ENCODE measurements around the gene CYP2S1.

CYP2S1 gene

GRCh38 chr19:41219924-41220567 is 27.0 kb downstream of the CYP2S1 start:
- Histone ChIP-seq H3K9ac (ENCODE audit: low read depth, low read length) (peak overlapping the region; percentile 53; the same call in 1 of the 2 replicates), H3K9me3 (ENCODE audit: insufficient read depth, low read depth, low read length) (no peaks in the 10 kb centered on the region), H3K27me3 (ENCODE audit: insufficient read depth, low read length) (no peaks in the 10 kb centered on the region), H3K4me1 (ENCODE audit: insufficient read depth, low read length) (peaks cover 16% of the 10 kb centered on the region; the same call in 1 of the 2 replicates), H3K27ac (ENCODE audit: low read depth, low read length) (peak overlapping the region; percentile 6; the same call in 1 of the 2 replicates), H3K4me3 (ENCODE audit: low read length) (peak overlapping the region; percentile 81), H3K36me3 (ENCODE audit: insufficient read depth, low read length) (peaks cover 19% of the 10 kb centered on the region)
- 19% methylated on average over 16 of the region's 16 CpGs for WGBS

- WGBS, result 93% methylated on average over 9 of the region's 9 CpGs
- peak overlapping the region; percentile 81; the same call in 1 of the 2 replicates for H3K4me3 ChIP-seq (ENCODE audit: low read length)
- H3K36me3 ChIP-seq (ENCODE audit: insufficient read depth, low read length), result peaks cover 19% of the 10 kb centered on the region
- no peak overlapping the region for H3K9ac ChIP-seq (ENCODE audit: low read depth, low read length)
- H3K4me1 ChIP-seq (ENCODE audit: insufficient read depth, low read length), result peaks cover 23% of the 10 kb centered on the region; the same call in 1 of the 2 replicates
- H3K27ac ChIP-seq (ENCODE audit: low read depth, low read length), result no peak overlapping the region
- no peaks in the 10 kb centered on the region for H3K9me3 ChIP-seq (ENCODE audit: insufficient read depth, low read depth, low read length)
- H3K27me3 ChIP-seq (ENCODE audit: insufficient read depth, low read length), result no peaks in the 10 kb centered on the region
Observed at GRCh38 chr19:41220811-41221210, 27.8 kb downstream of the CYP2S1 start.

- no peak overlapping the region for H3K27ac ChIP-seq (ENCODE audit: low read depth, low read length)
Observed at GRCh38 chr19:41221514-41222205, 28.6 kb downstream of the CYP2S1 start.

GRCh38 chr19:41222240-41222639 is 29.2 kb downstream of the CYP2S1 start:
- WGBS, result 91% methylated on average over 9 of the region's 10 CpGs
- H3K4me1 ChIP-seq (ENCODE audit: insufficient read depth, low read length), result peaks cover 33% of the 10 kb centered on the region

More at GRCh38 chr19:41221514-41222205, 28.6 kb downstream of the CYP2S1 start:
- H3K4me3 ChIP-seq (ENCODE audit: low read length), result no peak overlapping the region
- H3K9ac ChIP-seq (ENCODE audit: low read depth, low read length), result no peak overlapping the region
- no peaks in the 10 kb centered on the region for H3K9me3 ChIP-seq (ENCODE audit: insufficient read depth, low read depth, low read length)
- peaks cover 28% of the 10 kb centered on the region for H3K4me1 ChIP-seq (ENCODE audit: insufficient read depth, low read length)
- H3K36me3 ChIP-seq (ENCODE audit: insufficient read depth, low read length), result peaks cover 19% of the 10 kb centered on the region
- H3K27me3 ChIP-seq (ENCODE audit: insufficient read depth, low read length), result no peaks in the 10 kb centered on the region
- WGBS, result 92% methylated on average over 20 of the region's 20 CpGs

GRCh38 chr19:41223431-41224234 is 30.6 kb downstream of the CYP2S1 start:
- Histone ChIP-seq H3K27me3 (ENCODE audit: insufficient read depth, low read length) (no peaks in the 10 kb centered on the region), H3K9me3 (ENCODE audit: insufficient read depth, low read depth, low read length) (no peaks in the 10 kb centered on the region), H3K4me1 (ENCODE audit: insufficient read depth, low read length) (peaks cover 29% of the 10 kb centered on the region), H3K27ac (ENCODE audit: low read depth, low read length) (peak overlapping the region; percentile 60), H3K9ac (ENCODE audit: low read depth, low read length) (peak overlapping the region; percentile 44; the same call in 1 of the 2 replicates), H3K36me3 (ENCODE audit: insufficient read depth, low read length) (peaks cover 19% of the 10 kb centered on the region), H3K4me3 (ENCODE audit: low read length) (no peak overlapping the region; the same call in 1 of the 2 replicates)
- WGBS, result 66% methylated on average over 8 of the region's 8 CpGs

More at GRCh38 chr19:41222240-41222639, 29.2 kb downstream of the CYP2S1 start:
- Histone ChIP-seq H3K4me3 (ENCODE audit: low read length) (no peak overlapping the region), H3K9ac (ENCODE audit: low read depth, low read length) (no peak overlapping the region), H3K36me3 (ENCODE audit: insufficient read depth, low read length) (peaks cover 19% of the 10 kb centered on the region), H3K27ac (ENCODE audit: low read depth, low read length) (no peak overlapping the region), H3K27me3 (ENCODE audit: insufficient read depth, low read length) (no peaks in the 10 kb centered on the region), H3K9me3 (ENCODE audit: insufficient read depth, low read depth, low read length) (no peaks in the 10 kb centered on the region)

GRCh38 chr19:41224632-41225031 is 31.6 kb downstream of the CYP2S1 start:
- Histone ChIP-seq H3K9me3 (ENCODE audit: insufficient read depth, low read depth, low read length) (no peaks in the 10 kb centered on the region), H3K27ac (ENCODE audit: low read depth, low read length) (no peak overlapping the region), H3K9ac (ENCODE audit: low read depth, low read length) (no peak overlapping the region; the same call in 1 of the 2 replicates), H3K36me3 (ENCODE audit: insufficient read depth, low read length) (peaks cover 19% of the 10 kb centered on the region), H3K4me1 (ENCODE audit: insufficient read depth, low read length) (peaks cover 29% of the 10 kb centered on the region), H3K27me3 (ENCODE audit: insufficient read depth, low read length) (no peaks in the 10 kb centered on the region), H3K4me3 (ENCODE audit: low read length) (no peak overlapping the region)
- WGBS, result 95% methylated on average over 7 of the region's 7 CpGs

GRCh38 chr19:41225238-41226052 is 32.4 kb downstream of the CYP2S1 start:
- Histone ChIP-seq H3K4me3 (ENCODE audit: low read length) (peak overlapping the region; percentile 40), H3K27ac (ENCODE audit: low read depth, low read length) (peak overlapping the region; percentile 87), H3K27me3 (ENCODE audit: insufficient read depth, low read length) (no peaks in the 10 kb centered on the region), H3K36me3 (ENCODE audit: insufficient read depth, low read length) (peaks cover 19% of the 10 kb centered on the region), H3K4me1 (ENCODE audit: insufficient read depth, low read length) (peaks cover 29% of the 10 kb centered on the region), H3K9ac (ENCODE audit: low read depth, low read length) (peak overlapping the region; percentile 76), H3K9me3 (ENCODE audit: insufficient read depth, low read depth, low read length) (no peaks in the 10 kb centered on the region)
- 62% methylated on average over 27 of the region's 29 CpGs for WGBS

GRCh38 chr19:41226053-41226873 is 33.2 kb downstream of the CYP2S1 start:
- peak overlapping the region; percentile 40 for H3K4me3 ChIP-seq (ENCODE audit: low read length)
- WGBS, result 14% methylated on average over 67 of the region's 67 CpGs
- H3K4me1 ChIP-seq (ENCODE audit: insufficient read depth, low read length), result peaks cover 29% of the 10 kb centered on the region
- peak overlapping the region; percentile 76 for H3K9ac ChIP-seq (ENCODE audit: low read depth, low read length)
- H3K27ac ChIP-seq (ENCODE audit: low read depth, low read length), result peak overlapping the region; percentile 87
- no peaks in the 10 kb centered on the region for H3K9me3 ChIP-seq (ENCODE audit: insufficient read depth, low read depth, low read length)
- no peaks in the 10 kb centered on the region for H3K27me3 ChIP-seq (ENCODE audit: insufficient read depth, low read length)
- H3K36me3 ChIP-seq (ENCODE audit: insufficient read depth, low read length), result peaks cover 11% of the 10 kb centered on the region; the same call in 1 of the 2 replicates

GRCh38 chr19:41226874-41227390 is 33.9 kb downstream of the CYP2S1 start:
- Histone ChIP-seq H3K4me1 (ENCODE audit: insufficient read depth, low read length) (peaks cover 29% of the 10 kb centered on the region), H3K9me3 (ENCODE audit: insufficient read depth, low read depth, low read length) (no peaks in the 10 kb centered on the region), H3K4me3 (ENCODE audit: low read length) (0 out of 2 replicates have a peak overlapping the region, but pooled peaks have one; percentile 40), H3K9ac (ENCODE audit: low read depth, low read length) (peak overlapping the region; percentile 76; the same call in 1 of the 2 replicates), H3K27me3 (ENCODE audit: insufficient read depth, low read length) (no peaks in the 10 kb centered on the region), H3K36me3 (ENCODE audit: insufficient read depth, low read length) (peaks cover 9% of the 10 kb centered on the region; the same call in 1 of the 2 replicates), H3K27ac (ENCODE audit: low read depth, low read length) (peak overlapping the region; percentile 87)
- WGBS, result 81% methylated on average over 9 of the region's 9 CpGs
